PC-9 (cell line): ENCODE data around the gene EEF1AKMT3.

Source experiments
- EZH2 ChIP-seq: fragments of 200-600 bp; sonication (generic); IDR thresholded peaks from 2 replicates; pipeline ENCODE4 v1.8.0; 2017; ENCODE audit warnings: antibody characterized with exemption, low read depth
- TF ChIP-seq, protein P1 (sequence below): fragments of 200-600 bp; sonication (generic); conservative IDR thresholded peaks from 2 replicates; pipeline ENCODE4 v1.6.1; 2017; ENCODE audit warnings: mixed run types, antibody characterized with exemption, mild to moderate bottlenecking, moderate library complexity

GRCh38 chr12:57753756-57754337, 18.6 kb upstream of the EEF1AKMT3 start:
- TF ChIP-seq, protein P1, sequence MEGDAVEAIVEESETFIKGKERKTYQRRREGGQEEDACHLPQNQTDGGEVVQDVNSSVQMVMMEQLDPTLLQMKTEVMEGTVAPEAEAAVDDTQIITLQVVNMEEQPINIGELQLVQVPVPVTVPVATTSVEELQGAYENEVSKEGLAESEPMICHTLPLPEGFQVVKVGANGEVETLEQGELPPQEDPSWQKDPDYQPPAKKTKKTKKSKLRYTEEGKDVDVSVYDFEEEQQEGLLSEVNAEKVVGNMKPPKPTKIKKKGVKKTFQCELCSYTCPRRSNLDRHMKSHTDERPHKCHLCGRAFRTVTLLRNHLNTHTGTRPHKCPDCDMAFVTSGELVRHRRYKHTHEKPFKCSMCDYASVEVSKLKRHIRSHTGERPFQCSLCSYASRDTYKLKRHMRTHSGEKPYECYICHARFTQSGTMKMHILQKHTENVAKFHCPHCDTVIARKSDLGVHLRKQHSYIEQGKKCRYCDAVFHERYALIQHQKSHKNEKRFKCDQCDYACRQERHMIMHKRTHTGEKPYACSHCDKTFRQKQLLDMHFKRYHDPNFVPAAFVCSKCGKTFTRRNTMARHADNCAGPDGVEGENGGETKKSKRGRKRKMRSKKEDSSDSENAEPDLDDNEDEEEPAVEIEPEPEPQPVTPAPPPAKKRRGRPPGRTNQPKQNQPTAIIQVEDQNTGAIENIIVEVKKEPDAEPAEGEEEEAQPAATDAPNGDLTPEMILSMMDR = no peak
- no peak for TF ChIP-seq EZH2
